ENCODE data around the gene MICALL2.

The MICALL2 gene

GRCh38 chr7:1496531-1497292, 37.4 kb upstream of the MICALL2 start:
- H3K4me3 ChIP-seq (replicated peaks in 1 of 2; ENCODE audit: low read depth in 2 of 2, low read length in 2 of 2), result no peak overlapping the region
- DNase-seq (ENCODE audit: low read depth in 2 of 2), result no peak
- no peak for TF ChIP-seq CTCF (IDR thresholded peaks at IDR 0.05; ENCODE audit: low read depth, low read length)

GRCh38 chr7:1495564-1496242, 36.4 kb upstream of the MICALL2 start:
- H3K4me3 ChIP-seq (replicated peaks in 1 of 2; ENCODE audit: low read depth in 2 of 2, low read length in 2 of 2), result no peak overlapping the region
- no peak for TF ChIP-seq CTCF (IDR thresholded peaks at IDR 0.05; ENCODE audit: low read depth, low read length)
- no peak for DNase-seq (ENCODE audit: low read depth in 2 of 2)

GRCh38 chr7:1494866-1495563, 35.7 kb upstream of the MICALL2 start:
- H3K4me3 ChIP-seq (replicated peaks in 1 of 2; ENCODE audit: low read depth in 2 of 2, low read length in 2 of 2), result no peak overlapping the region
- no peak for TF ChIP-seq CTCF (IDR thresholded peaks at IDR 0.05; ENCODE audit: low read depth, low read length)
- no peak for DNase-seq (ENCODE audit: low read depth in 2 of 2)

- no peak for TF ChIP-seq CTCF (IDR thresholded peaks at IDR 0.05; ENCODE audit: low read depth, low read length)
- no peak for DNase-seq (ENCODE audit: low read depth in 2 of 2)
- no peak overlapping the region for H3K4me3 ChIP-seq (replicated peaks in 1 of 2; ENCODE audit: low read depth in 2 of 2, low read length in 2 of 2)
These were observed 35.2 kb upstream of the MICALL2 start for GRCh38 chr7:1494447-1494846.

GRCh38 chr7:1493571-1493970, 34.3 kb upstream of the MICALL2 start:
- H3K4me3 ChIP-seq (replicated peaks in 1 of 2; ENCODE audit: low read depth in 2 of 2, low read length in 2 of 2), result no peak overlapping the region
- TF ChIP-seq CTCF (IDR thresholded peaks at IDR 0.05; ENCODE audit: low read depth, low read length), result no peak
- no peak for DNase-seq (ENCODE audit: low read depth in 2 of 2)

GRCh38 chr7:1493129-1493528, 33.9 kb upstream of the MICALL2 start:
- no peak for DNase-seq (ENCODE audit: low read depth in 2 of 2)
- no peak overlapping the region for H3K4me3 ChIP-seq (replicated peaks in 1 of 2; ENCODE audit: low read depth in 2 of 2, low read length in 2 of 2)
- no peak for TF ChIP-seq CTCF (IDR thresholded peaks at IDR 0.05; ENCODE audit: low read depth, low read length)

All from cardiac fibroblast (primary cell).